Type B pancreatic cell (in vitro differentiated cells): ENCODE measurements around the gene VEGFC. TPM values are rescaled to one million over a fixed set of nuclear protein-coding genes. Genes with fewer than 3 reads are reported as not detected.

Experiments
- DNase-seq: peaks from one replicate; pipeline ENCODE4 v3.0.0; 2021; ENCODE audit warnings: mixed read lengths; ENCODE audit not compliant: unreplicated experiment; ENCODE audit errors: extremely low spot score
- H3K27ac Mint-ChIP-seq: 2 replicates; pipeline ENCODE4 v1.8.0; 2021; ENCODE audit warnings: mild to moderate bottlenecking, mixed read lengths
- H3K27me3 Mint-ChIP-seq: 2 replicates; pipeline ENCODE4 v1.8.0; 2021; ENCODE audit warnings: mixed read lengths
- H3K36me3 Mint-ChIP-seq: 2 replicates; pipeline ENCODE4 v1.8.0; 2021; ENCODE audit warnings: mixed read lengths
- H3K4me1 Mint-ChIP-seq: one replicate; pipeline ENCODE4 v1.8.0; 2021; ENCODE audit warnings: mixed read lengths; ENCODE audit not compliant: unreplicated experiment
- H3K4me3 Mint-ChIP-seq: 2 replicates; pipeline ENCODE4 v1.8.0; 2021; ENCODE audit warnings: mild to moderate bottlenecking, mixed read lengths
- H3K9me3 Mint-ChIP-seq: 2 replicates; pipeline ENCODE4 v1.8.0; 2021; ENCODE audit warnings: mixed read lengths
- total RNA-seq: library from RNA; stranded (reverse); gene quantifications from 2 replicates; pipeline ENCODE4 v1.2.1, GENCODE V29; 2021; ENCODE audit warnings: low replicate concordance
- TF ChIP-seq, protein P1 (sequence below): fragments of 200-600 bp; sonication (generic); conservative IDR thresholded peaks from 2 replicates; pipeline ENCODE4 v1.5.0; 2021; ENCODE audit warnings: antibody characterized with exemption, mild to moderate bottlenecking

VEGFC gene
- total RNA-seq, 1 donor from 2014 or later: 3.2 TPM

DNA sequence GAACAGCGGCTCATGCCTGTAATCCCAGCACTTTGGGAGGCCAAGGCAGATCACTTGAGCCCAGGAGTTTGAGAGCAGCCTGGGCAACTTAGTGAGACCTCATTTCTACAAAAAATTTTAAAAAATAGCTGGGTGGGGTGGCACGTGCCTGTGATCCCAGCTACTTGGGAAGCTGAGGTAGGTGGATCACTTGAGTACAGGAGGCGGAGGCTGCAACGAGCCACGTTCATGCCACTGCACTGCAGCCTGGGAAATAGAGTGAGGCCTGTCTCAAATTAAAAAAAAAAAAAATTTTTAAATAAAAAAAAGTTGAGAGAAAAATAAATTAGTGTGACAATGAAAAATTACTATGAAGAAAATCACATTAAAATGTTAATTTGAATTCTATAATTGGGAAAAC, 10.5 kb downstream of the VEGFC start:
- Mint-ChIP-seq H3K36me3 (no peaks in the 10 kb centered on the region), H3K4me1 (peaks cover 6% of the 10 kb centered on the region)

GRCh38 chr4:176781739-176782100, 11.0 kb downstream of the VEGFC start:
- peaks cover 6% of the 10 kb centered on the region for H3K4me1 Mint-ChIP-seq
- no peaks in the 10 kb centered on the region for H3K9me3 Mint-ChIP-seq
- H3K27ac Mint-ChIP-seq: no peak overlapping the region
- peaks cover 4% of the 10 kb centered on the region for H3K27me3 Mint-ChIP-seq
- TF ChIP-seq, protein P1, sequence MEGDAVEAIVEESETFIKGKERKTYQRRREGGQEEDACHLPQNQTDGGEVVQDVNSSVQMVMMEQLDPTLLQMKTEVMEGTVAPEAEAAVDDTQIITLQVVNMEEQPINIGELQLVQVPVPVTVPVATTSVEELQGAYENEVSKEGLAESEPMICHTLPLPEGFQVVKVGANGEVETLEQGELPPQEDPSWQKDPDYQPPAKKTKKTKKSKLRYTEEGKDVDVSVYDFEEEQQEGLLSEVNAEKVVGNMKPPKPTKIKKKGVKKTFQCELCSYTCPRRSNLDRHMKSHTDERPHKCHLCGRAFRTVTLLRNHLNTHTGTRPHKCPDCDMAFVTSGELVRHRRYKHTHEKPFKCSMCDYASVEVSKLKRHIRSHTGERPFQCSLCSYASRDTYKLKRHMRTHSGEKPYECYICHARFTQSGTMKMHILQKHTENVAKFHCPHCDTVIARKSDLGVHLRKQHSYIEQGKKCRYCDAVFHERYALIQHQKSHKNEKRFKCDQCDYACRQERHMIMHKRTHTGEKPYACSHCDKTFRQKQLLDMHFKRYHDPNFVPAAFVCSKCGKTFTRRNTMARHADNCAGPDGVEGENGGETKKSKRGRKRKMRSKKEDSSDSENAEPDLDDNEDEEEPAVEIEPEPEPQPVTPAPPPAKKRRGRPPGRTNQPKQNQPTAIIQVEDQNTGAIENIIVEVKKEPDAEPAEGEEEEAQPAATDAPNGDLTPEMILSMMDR: no peak
- no peak for DNase-seq
- no peak overlapping the region for H3K4me3 Mint-ChIP-seq
- no peaks in the 10 kb centered on the region for H3K36me3 Mint-ChIP-seq

More for the DNA sequence above, 10.5 kb downstream of the VEGFC start:
- DNase-seq: no peak
- Mint-ChIP-seq H3K27me3 (peaks cover 4% of the 10 kb centered on the region), H3K9me3 (no peaks in the 10 kb centered on the region), H3K27ac (no peak overlapping the region), H3K4me3 (no peak overlapping the region)
- TF ChIP-seq, protein P1: no peak

DNA sequence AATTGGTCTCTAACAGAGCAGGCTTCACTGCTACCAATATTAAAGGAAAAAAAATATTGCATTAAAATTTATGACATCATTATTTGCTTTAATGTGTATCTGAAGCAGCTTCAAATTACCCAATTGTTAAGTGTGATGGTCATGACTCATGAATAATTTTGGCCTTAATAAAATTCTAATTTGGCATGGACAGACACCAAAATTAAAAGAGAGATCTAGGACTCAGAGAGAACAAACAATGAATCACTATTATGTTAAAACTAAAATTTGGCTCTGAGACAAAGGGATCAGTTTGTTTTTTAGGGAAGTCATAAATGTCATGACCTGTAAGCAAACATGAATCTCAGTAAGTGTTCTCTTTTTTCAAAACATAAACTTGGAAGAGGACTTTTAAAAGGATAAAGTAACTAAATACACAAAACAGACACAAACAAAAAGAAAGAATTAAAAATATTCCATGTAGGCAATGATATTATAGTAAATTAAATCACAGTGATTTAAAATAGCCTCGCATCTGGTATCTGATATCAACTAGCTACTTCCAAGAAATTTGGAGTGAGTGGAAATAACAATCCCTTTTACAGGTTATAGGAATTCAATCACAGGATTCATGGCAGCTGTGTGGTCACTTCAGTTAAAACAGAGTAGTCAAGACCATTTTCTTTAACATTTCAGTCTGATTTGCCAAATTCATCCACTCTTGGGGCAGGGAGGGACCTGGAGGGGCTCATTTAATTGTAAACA, 11.6 kb downstream of the VEGFC start:
- no peak overlapping the region for H3K27ac Mint-ChIP-seq
- H3K27me3 Mint-ChIP-seq: peaks cover 4% of the 10 kb centered on the region
- no peak overlapping the region for H3K4me3 Mint-ChIP-seq
- H3K36me3 Mint-ChIP-seq: no peaks in the 10 kb centered on the region
- no peaks in the 10 kb centered on the region for H3K9me3 Mint-ChIP-seq
- DNase-seq: no peak
- TF ChIP-seq, protein P1: no peak
- H3K4me1 Mint-ChIP-seq: peaks cover 6% of the 10 kb centered on the region

GRCh38 chr4:176779421-176779820, 13.3 kb downstream of the VEGFC start:
- Mint-ChIP-seq H3K4me1 (peaks cover 6% of the 10 kb centered on the region), H3K27ac (no peak overlapping the region)

GRCh38 chr4:176778491-176778890, 14.2 kb downstream of the VEGFC start:
- Mint-ChIP-seq H3K4me3 (no peak overlapping the region), H3K4me1 (peaks cover 6% of the 10 kb centered on the region), H3K27ac (no peak overlapping the region), H3K9me3 (no peaks in the 10 kb centered on the region), H3K36me3 (no peaks in the 10 kb centered on the region), H3K27me3 (no peaks in the 10 kb centered on the region)
- TF ChIP-seq, protein P1: no peak
- no peak for DNase-seq

More at GRCh38 chr4:176779421-176779820, 13.3 kb downstream of the VEGFC start:
- H3K9me3 Mint-ChIP-seq: no peaks in the 10 kb centered on the region
- DNase-seq: no peak
- TF ChIP-seq, protein P1: no peak
- H3K4me3 Mint-ChIP-seq: no peak overlapping the region
- H3K27me3 Mint-ChIP-seq: no peaks in the 10 kb centered on the region
- no peaks in the 10 kb centered on the region for H3K36me3 Mint-ChIP-seq
